Measurements from ENCODE around the gene ZMYND11.
"Not testable (repeated sequence)": the region's sequence is repeated elsewhere in the genome, so short reads cannot be mapped to it uniquely, and the experiment has no call there.

The ZMYND11 gene

DNA sequence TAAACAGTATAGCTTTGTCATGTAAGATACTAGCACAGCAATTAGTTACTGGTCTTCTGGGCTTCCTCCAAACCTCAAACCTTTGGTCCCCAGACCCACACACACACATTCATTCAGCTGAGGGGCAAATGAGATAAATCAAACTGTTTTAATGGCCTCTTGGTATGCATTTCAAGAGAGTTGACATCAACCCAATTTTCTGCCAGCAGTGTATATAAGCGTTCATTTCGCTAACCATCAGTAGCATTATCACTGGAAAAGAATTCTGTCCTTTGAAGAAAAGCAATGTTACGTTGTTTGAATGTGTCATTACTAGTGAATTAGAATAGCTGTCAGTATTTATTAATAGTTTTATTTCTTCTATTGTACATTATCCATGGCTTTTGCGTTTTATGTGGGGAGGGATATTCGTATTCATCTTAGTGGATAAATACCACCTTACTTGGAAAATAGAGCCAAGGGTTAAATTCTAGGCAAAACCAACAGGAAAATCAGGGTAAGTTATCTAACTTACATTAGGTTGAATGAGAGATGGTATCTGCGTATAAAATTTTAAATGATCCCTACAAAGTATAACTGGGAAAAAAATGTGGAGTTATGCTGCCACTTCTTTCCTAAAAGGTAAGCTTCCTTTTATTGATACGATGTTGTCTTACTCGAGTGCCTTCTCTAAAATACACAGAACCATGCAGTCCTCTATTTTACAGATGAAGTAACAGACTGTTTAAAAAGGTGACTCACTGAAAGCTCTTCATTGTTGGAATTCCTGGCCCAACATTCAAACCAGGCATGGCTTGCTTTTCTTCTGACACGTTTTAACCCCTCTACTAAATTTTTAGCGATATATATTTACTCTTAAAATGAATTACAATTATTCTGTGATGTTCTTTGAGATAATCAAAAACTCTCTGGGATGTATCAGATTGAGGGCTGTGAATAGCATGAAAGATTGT, 2.0 kb upstream of the ZMYND11 start:
- peak in 1 of 56 donors; percentile 3 for DNase-seq

DNA sequence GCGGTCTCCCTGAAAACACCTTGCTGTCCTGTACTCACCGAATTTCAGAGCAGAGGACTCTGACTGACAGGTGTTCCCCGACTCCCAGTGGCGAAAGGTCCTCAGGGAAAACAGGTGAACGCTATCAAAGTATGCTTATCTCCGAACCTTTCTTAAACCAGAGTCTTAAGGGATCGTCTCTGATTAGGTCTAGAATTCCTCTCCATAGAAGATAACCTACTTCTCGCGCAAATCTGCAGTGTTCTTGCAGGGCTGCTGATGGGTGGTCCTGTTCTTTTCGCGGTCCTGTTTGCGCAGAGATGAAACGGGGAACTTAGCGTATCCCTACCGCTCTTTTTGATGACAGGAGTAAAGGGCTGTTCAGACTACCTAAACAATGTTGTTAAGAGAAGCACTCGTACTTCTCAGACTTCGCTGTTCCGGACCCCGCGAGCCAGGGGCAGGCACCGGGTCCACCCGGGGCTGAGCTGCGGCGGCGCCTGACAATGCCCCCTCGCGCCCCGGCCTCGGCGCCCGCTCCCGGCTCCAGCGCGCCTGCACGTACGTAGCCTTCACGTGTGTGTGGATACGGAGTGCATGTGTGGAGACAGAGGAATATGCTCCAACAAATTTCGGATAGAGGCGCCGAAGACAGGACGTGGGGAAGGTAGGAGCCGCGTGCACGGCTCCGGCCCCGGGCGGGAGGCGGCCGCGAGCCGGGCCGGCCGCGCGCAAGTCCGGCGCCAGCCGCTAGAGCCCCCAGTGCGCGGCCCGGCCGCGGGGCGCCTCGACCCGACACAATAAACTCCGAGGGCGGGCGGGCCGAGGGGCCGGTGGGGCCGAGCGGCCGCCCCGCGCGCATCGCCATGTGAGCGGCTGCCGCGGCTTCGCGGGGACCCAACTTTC, 766 bp upstream of the ZMYND11 start:
- DNase-seq: peak in 14 of 56 donors; percentile 10 to 64 (median 46)

DNA sequence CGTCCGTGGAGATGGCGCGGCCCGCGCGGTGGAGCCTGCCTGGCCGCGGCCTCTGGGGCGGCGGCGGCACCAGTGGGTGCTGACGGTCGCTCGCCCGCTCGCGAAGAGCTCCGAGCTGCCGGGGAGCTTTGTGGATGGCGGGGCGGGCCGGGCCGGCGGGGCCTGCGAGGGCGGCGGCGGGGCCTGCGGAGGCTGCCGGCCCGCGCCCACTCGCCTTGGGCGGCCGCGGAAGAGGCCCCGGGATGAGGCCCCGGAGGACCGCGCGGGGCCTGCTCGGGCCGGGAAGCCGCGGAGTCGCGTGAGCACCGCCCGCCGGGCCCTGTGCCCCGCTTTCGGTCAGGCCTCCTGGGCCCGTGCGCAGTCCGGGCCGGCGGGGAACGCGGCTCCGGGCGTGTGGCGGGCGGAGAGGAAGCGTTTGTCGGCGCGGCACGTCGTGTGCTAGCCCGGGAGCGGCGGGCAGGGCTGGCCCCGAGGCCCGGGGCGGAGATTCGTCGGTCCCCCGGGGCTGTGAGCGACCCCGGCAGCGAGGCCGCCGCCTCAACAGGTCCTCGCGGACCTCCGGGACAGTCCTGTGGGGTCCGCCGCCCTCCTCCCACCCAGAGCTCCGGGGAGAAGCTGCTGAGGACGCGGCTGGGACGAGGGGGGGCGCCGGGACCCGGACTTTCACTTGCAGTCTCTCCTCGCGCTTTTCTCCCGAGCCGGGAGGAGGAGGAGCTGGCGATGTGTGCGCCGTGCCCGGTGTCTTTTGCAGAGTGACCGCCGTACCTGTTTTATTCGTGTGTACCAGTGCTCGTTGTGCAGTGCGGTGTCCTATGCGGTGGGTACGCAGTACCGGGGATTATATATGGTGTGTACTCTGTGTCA, 578 bp downstream of the ZMYND11 start:
- peak in 31 of 56 donors; percentile 9 to 70 (median 37) for DNase-seq

DNA sequence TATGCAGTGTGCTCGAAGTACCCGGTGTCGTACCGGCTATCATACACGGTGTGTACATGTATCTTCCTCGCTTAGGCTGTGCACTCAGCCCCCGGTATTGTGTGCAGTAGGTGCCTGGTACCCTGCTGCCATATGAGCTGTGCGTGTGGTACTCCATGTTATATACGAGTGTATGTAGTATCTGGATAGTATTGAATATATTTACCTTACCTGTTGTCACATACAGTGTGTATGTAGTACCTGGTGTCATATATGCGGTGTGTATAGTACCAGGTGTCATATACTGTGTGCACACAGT, 1.2 kb downstream of the ZMYND11 start:
- no peak for DNase-seq

DNA sequence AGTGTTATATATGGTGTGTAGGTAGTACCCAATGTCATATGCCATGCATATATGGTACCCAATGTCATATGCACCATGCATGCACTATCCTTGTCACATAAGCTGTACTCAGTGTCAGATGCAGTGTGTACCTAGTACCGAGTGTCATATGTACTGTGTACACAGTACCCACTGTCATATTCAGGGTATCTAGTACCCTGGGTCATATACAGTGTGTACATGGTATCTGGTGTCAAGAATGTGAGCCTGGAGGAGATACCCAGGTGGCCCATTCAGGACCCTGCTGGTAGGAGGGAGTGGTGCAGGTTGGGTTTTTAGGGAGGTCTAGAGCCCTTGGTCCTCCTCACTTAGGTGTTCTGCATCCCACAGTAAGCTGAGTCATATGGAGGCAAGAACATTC, 1.8 kb downstream of the ZMYND11 start:
- no peak for DNase-seq

DNA sequence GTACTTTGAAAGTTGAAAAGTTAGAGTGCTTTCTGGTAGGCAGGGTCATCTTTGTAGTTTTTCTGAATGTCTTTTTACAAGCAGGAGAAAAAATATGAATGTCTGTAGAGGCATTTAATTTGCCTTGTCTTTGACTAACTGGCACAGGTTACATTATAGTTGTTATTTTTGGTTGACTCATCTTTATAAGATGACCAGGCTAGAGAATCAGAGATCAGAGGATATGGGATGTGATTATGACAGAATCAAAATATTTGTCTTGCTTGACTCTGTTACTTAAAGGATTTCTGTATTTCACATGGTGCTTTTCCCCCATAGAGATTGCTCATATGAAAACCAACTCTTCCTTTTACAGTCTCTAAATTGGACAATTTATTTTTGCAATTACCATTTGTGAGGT, 2.4 kb downstream of the ZMYND11 start:
- no peak for DNase-seq

DNA sequence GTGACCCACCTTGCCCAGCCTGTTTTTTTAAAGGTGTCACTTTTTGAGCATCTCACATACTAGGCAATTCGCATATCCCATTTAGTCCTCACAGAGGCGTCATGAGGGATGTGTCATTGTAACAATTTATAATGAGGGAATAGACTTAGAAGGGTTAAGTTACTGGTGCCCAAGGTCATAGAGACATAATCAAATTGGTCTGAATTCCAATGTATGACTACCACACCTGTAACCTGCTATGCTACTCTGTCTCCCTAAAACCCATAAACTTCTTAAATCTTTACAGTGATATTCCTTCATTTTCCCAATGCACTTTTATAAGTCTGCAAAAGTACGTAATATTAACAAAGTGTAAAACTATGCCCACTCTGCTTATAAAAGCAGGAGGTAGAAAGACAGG, 7.1 kb downstream of the ZMYND11 start:
- no peak for DNase-seq

DNA sequence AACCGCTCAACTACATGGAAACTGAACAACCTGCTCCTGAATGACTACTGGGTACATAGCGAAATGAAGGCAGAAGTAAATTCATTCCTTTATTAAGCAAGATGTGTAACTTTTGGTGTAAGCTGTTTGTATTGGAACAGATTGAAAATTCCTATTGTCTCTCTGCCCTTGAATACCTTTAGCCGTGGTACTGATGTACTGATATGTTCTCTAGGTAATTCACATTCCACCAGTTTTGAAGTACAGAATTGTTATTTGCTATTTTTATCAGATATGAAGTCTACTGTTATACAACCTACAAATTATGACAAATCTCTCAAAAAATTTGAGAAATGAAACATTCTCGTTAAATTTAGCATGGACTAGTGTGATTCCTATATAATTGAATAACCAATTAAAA, 17.7 kb downstream of the ZMYND11 start:
- DNase-seq: no peak

DNA sequence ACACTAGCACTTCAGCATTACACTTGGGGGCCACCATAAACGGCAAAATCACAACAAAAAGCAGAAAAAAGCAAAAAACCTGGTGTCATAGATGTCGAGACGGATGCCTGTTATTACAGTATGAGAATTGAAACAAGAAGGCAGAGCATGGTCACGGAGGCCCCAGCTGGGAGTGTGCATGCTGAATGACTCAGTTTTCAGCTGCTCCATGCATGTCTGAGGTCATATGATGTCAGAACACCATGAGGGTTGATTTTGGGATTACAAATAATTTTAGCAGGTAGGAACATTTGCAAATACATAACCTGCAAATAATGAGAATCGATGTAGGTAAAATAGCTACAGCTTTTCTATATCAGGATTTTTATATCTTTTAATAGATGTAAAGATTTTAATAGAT, 19.1 kb downstream of the ZMYND11 start:
- DNase-seq: no peak

DNA sequence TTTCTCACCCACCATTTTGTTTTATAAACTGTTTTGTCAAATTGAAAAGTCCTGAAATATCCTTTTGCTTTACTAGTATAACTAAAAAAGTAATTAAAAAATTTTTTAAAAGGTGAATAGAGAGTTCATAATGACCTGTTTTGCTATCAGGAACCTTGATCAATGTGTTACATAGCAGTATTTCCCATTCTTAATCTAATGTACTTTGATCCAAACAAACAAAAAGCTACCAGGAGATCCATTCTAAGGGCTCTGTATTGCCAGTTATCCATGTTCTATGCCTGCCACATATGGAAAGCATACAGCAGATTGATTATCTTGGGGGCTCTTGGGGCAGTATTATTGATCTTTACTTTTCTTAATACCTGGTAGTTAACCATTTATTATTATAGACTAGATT, 32.1 kb downstream of the ZMYND11 start:
- no peak for DNase-seq

DNA sequence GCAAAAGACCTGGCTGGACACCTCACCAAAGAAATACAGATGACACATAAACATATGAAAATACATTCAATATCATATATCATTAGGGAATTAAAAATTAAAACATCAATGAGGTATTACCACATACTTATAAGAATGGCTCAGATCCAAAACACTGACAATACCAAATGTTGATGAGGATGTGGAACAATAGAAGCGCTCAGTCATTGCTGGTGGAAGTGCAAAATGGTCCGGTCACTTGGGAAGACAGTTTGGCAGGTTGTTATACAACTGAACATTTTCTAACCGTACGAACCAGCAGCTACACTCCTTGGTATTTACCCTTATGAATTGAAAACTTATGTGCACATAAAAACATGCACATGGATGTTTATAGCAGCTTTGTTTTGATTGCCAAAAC, 38.5 kb downstream of the ZMYND11 start:
- DNase-seq: no peak

DNA sequence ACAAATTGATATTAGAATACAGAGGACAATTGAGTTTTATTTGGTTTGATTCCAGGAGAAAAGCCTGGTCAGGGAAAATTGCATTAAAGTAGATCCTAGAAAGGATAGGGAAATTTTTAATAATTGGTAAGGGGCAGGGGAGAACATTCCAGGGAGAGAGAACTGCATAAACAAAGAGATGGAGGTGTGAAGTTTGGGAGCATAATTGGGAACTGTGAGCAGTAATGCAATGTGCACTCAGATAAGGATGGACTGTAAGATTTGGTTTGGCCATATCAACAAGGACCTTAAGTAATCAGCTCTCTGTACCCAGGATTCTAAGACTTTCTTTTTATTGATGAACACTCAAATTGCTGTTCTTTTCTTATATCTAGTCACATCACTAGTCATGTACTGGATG, 41.4 kb downstream of the ZMYND11 start:
- DNase-seq: no peak

DNA sequence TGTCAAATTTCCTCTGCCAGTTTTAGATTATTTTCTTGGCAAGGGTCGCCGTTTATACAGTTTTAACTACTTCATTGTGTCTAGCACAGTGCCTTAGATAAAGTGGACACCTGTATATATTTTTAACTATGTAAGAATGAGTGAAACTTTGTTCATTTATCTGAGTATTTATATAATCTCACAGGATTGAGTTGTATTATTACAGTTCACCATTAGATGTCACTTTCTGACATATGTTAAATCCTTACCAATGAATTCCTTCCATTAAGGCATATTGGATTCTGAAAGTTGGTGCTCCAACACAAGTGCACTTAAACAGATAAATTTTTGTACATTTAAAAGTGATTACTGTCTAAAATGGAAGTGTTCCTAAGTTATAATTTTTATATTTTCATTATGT, 43.0 kb downstream of the ZMYND11 start:
- DNase-seq: no peak

DNA sequence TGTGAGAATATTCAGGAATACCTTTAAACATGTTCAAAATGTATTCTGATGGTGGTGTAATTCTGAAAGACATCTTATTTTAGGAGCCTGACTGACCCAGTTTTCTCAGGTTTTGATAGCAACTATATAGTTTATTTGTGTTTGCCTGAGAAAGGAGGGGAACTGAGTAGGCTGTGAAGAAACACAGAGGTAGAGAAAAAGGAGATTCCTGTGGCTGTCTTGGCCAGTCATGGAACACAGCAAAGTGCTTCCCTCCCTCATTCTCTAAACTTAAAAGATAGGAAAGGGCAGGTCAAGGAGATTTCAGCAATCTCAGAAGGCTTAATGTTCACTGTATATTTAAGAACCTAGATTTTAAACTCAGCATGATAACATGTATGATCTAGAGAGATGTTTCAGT, 43.5 kb downstream of the ZMYND11 start:
- no peak for DNase-seq

DNA sequence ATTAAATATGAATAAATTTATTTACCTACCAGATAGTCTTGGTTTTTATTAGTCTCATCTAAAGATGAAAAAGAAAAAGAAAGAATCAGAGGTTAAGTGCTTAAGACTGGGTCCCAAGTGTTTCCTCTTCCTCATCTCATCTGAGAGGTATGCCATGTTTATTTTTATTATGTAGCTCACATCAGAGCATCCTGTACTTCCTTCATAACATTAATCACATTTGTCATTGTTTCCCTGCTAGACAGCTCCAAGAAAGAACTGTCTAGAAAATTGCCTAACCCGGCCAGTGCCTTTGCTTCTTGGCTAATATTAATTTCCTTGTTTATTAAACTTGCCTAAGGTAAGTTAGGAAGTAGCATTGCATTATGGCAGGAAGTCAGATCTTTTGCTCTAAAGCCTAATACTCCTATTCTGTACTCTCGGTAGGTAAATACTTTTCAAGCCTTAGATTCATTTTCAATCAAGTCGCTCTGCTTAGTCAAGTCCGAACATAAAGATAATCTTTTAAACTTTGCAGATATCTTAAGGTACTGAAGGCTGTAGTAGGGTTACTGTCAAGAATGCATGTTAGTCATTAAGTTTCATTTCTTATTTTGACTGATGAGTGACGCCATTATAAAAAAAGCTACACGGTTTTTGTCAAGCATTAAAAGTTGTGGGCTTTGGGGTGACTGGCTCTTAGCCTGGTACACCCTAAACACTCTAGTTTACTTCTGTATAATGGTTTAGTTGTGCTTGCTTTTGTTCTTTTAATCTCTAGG, 47.4 kb downstream of the ZMYND11 start:
- no peak for DNase-seq

DNA sequence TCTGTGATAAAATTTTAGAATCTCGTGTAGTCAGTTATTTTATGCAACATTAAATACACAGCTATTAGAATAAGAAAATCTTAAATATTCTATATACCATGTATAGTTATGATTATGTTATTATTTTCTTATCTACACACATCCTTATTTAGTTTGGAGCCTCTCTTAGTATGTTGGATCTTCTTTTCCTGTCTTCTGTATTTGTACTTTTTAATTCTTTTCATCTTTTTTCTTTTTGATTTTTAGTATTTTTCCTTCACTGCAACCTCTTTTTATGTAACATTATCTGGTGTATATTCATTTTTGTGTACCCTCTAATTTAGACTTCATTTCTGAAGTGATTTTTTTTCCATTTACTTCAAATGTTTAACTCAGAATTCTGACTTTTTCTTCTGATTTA, 48.9 kb downstream of the ZMYND11 start:
- no peak for DNase-seq

DNA sequence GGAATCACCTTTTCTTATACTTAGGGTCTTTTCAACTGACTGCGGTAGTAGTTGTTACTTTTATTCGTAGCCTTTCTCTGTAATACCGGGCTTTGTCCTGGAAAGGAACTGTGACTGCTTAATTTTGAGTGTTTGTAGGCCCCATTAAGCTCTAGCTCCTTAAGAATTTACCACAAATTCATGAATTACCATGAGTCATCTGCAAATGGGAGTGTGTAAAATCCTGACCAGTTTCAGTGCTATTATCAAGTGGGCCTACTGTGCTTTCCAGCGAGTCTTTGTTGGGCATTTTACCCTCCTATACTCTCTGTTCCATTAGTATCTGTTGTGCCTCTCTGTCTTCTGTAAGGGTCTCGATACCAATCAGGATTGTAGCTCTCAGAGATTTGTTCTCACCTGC, 49.7 kb downstream of the ZMYND11 start:
- DNase-seq: no peak

DNA sequence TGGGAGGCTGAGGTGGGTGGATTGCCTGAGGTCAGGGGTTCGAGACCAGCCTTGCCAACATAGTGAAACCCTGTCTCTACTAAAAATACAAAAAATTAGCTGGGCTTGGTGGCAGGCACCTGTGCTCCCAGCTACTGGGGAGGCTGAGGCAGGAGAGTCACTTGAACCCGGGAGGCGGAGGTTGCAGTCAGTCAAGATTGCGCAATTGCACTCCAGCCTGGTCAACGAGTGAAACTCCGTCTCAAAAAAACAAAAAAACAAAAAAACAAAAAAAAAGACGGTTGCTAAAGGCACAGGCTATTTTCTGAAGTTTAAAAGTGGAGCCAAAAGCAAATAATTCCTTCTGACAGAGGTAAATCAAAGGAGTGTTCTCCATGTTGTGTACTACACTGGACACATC, 50.3 kb downstream of the ZMYND11 start:
- not testable (repeated sequence) for DNase-seq

DNA sequence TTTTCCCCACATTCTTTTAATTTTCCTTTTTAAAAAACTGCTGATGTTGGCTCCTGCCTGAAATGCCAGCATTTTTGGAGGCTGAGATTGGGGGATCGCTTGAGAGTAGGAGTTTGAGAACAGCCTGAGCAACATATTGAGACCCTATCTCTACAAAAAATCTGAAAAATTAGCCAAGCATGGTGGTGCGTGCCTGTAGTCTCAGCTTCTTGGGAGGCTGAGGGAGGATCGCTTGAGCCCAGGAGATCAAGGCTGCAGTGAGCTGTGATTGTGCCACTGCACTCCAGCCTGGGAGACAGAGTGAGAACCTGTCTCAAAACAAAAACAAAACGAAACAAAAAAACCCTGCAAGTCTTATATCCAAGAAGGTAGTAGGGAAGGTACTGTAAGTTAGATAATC, 51.7 kb downstream of the ZMYND11 start:
- DNase-seq: no peak

DNA sequence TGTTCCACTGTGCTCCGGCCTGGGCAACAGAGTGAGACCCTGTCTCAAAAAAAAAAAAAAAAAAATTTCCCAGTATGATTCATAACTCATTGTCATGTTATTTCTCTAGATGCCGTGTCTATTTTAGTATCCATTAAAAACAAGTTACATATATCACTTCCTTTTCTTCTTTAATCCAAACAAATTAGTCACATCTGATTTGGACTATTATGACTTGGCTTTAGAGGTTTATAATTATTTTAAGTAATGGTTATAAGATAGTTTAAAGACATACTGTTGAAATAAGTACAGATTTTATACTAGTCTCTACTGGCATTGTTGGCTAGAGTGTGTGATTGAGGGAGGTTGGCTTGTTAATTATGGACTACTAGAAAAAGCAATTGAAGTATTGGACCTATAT, 53.3 kb downstream of the ZMYND11 start:
- no peak for DNase-seq

DNA sequence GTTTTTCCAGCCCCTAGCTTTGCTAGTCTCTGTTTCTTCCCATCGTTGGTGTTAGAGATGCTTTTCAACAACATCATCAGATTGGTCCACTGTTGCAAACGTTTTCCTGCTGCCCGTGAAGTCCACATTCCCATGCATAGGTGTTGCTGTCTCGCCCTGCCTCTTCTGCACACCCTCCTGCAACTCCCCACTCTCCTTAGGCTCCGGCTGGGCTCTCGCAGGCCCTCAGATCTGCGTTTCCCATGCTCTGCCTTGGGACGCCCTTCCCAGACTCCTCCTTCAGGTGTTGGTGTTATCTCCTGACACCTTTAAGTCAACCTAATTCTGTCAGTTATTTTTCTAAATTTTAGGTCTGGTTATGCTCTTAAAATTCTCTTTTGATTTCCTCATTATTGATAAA, 55.0 kb downstream of the ZMYND11 start:
- DNase-seq: no peak

Measured in amygdala (tissue), 56 donors.